Measurements from ENCODE around the gene GPM6B.

GPM6B gene

GRCh38 chrX:13824746-13825145 is 7.9 kb upstream of the GPM6B start:
- no peak for DNase-seq (ENCODE audit: low read depth)

- DNase-seq (ENCODE audit: low read depth): no peak
Measured at GRCh38 chrX:13821738-13822137, 4.8 kb upstream of the GPM6B start.

DNA sequence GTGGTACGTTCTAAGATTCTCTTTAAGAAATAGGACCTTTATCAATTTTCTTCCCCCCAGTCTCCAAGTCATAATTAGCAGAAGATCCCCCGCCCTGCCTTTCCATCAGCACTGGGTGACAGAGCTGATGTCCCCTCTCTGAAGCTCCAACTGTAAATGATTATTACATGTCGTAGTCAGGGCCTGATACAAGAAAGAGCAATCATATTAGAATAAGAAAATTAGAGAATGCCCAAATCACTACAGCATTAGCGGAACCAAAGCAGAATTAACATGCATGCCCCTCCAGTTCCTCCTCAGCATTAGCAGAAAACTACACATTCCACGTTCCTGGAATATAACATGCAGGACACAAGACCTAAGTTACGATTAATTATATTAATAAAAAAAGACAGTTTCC is 717 bp downstream of the GPM6B start:
- no peak for DNase-seq (ENCODE audit: low read depth)

DNA sequence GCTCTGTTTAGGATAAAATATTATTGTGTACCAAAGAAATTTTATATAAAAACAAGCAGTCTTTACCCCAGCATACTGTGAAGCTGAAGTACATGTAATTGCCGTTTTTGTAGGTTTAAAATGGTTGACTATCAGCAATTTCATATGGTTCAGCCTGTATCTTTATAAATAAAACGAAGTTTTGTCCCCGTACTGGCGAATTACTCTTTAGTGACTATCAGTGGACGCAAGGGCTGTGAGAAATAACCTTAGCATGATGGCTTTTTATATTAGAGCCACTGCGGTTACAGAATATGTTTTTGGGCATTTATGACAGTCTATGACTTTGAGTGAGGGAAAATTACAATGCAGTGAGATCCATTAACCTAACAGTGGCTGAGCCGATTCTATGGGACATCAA is 1.2 kb downstream of the GPM6B start:
- DNase-seq (ENCODE audit: low read depth): no peak

- no peak for DNase-seq (ENCODE audit: low read depth)
Measured at GRCh38 chrX:13808865-13809264, 8.0 kb downstream of the GPM6B start.

DNA sequence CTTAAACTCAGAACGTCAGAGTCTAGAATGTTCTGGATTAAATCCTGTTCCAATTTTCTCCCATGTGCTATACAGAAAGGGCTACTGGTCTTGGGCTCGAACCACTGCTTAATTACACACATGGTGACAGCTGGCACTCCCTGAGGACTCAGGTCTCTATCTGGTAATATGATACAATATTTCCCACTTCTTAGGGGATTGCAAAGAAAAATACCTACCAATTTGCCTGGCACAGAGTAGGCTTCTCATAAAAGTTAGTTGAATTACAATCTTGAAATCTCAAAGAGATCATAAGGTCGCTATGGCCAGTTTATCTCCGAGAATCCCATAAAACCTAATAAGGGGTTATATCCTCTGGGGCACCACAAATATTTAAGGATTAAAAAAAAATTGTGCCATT is 8.6 kb downstream of the GPM6B start:
- no peak for DNase-seq (ENCODE audit: low read depth)

DNA sequence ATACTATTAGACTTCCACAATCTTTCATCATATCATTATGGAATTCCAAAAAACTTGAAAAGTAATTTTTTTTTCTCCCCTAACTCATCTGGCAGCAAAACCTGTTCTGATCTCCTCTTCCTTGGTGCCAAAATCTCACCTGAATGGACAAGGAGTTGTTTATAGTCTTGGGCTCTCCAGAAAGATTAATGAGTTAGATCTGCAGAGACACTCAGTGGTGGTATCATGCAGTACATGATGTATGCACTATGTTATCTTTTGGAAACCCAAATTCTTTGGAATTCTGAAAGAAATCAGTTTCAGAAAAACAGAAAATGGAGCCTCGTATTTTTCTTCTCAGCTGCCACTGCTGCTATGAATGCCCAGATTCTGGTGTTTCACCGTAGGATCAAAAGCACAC is 11.7 kb downstream of the GPM6B start:
- DNase-seq (ENCODE audit: low read depth): no peak

DNA sequence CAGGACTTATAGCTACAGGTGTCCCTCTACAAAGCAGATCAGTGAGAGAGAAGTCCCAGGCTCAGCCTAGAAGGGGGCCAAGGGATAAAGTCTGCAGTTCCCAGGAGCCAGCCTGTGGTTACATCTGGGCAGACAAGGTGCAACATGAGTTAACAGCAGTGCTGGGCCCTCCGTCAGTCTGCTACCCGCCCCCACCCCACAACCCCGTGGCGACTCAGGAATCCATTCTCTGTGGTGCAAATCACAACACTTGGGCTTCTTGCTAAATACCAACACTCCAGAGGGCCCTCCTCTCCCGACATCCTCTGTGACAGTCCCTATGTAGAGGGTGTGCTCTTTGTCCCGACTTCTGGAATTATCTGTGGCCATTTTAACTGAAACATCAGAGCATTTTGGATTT is 13.8 kb downstream of the GPM6B start:
- no peak for DNase-seq (ENCODE audit: low read depth)

GRCh38 chrX:13798184-13798583 is 18.7 kb downstream of the GPM6B start:
- DNase-seq (ENCODE audit: low read depth): no peak

DNA sequence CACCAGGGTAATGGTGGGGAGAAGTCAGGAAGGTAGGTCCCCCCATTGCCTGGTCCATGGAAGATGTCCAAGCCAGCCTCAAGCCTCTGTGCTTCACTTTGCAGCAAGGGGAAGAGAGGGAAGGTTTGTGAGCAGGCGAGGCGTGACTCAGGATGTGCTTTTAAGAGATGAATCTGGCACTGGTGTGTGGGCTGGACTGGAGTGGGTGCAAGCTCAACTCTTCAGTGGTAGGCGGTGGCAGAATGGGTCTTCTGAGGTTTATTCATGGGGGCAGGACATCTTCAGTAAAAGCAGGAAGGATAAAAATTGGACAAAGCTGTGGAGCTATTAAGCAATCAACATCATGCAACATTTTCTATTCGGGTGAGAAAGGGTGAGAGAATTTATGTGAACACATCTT is 19.4 kb downstream of the GPM6B start:
- no peak for DNase-seq (ENCODE audit: low read depth)

DNA sequence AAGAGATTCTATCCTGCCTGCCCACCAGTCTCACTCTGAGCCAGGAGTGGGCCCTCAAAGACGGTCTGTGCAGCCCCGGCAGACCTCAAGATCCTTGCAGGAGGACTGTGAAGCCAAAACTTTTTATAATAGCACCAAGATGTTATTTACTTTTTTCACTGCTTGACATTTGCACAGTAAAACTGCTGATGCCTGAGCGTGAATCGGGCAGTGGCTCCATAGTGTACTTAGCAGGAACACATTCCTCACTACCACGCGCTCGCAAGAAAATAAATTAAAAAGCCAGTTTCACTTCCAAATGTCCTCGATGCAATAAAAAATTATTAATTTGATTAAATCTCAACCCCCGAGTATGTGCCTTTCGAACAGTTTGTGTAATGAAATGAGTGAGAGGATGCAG is 22.5 kb downstream of the GPM6B start:
- no peak for DNase-seq (ENCODE audit: low read depth)

DNA sequence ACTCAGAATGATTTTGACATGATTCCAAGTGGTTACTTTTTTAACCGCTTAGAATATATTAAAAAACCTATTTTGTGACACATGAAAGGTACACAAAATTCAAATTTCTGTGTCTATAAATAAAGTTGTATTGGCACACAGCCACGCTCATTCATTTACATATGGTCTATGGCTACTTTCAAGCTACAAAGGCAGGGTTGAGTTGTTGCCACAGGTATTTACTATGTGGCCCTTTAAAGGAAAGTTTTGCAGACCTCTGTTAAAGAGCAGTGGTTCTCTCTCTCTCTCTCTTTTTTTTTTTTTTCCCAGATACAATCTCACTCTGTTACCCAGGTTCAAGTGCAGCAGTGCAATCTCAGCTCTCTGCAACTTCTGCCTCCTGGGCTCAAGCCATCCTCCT is 23.0 kb downstream of the GPM6B start:
- no peak for DNase-seq (ENCODE audit: low read depth)

GRCh38 chrX:13791559-13791958 is 25.3 kb downstream of the GPM6B start:
- no peak for DNase-seq (ENCODE audit: low read depth)

DNA sequence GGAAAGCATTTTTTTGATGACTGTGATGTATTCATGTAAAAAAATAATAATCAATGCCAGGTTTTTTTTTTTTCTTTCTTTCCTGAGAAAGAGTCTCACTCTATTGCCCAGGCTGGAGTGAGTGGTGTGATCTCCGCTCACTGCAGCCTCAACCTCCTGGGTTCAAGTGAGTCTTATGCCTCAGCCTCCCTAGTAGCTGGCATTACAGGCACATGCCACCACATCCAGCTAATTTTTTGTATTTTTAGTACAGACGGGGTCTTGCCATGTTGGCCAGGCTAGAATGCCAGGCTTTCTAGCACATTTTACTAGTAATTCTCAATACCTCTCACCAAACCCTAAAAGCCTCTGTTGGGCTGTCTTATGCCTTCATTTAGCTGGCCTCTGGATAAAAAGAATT is 25.7 kb downstream of the GPM6B start:
- no peak for DNase-seq (ENCODE audit: low read depth)

GRCh38 chrX:13790206-13791131 is 26.4 kb downstream of the GPM6B start:
- no peak for DNase-seq (ENCODE audit: low read depth)

DNA sequence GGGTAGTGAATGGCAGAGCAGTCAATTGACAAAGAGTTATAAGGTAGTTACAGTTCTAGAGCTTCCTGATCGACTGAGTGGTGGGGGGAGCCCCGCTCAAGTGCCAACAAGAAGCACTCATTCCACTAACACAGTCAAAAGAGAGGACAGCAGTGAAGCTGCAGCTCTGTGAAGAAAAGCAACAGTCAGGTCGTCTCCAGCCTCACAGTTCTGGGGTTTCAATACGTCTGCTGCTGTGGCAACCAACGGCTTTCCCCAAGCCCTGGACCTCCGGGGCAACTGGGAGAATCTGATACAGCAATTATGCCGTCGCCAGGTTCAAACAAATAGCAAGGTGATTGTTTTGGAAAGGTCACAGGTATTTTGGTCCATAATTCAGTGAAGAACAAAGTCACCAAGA is 30.8 kb downstream of the GPM6B start:
- no peak for DNase-seq (ENCODE audit: low read depth)

DNA sequence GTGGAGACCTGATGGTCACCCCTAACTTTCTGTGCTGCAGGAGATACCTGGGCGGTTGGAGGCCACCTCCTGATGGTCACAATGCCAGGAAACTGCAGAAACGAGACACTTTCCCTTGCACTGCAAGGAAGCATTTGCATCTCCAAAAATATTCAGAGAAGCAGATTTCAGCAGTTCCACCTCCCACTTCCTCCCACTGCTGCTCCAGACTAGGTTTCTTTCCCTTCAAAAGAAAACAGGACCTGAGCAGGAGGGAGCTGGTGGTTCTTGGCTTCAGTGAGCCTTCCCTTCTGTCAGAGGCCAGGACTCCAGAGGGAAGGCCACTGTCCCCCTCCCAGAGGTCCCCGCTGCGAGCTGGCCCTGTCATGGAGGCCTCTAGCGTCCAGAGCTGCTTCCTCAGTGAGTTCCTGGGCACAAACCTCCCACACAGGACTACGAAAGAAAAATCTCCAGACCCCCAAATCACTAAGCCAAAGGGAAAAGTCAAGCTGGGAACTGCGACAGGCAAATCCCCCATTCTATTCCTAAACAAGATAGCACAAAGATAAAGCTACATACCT is 35.9 kb downstream of the GPM6B start:
- DNase-seq (ENCODE audit: low read depth): no peak

GRCh38 chrX:13778916-13779315 is 38.0 kb downstream of the GPM6B start:
- DNase-seq (ENCODE audit: low read depth): no peak

DNA sequence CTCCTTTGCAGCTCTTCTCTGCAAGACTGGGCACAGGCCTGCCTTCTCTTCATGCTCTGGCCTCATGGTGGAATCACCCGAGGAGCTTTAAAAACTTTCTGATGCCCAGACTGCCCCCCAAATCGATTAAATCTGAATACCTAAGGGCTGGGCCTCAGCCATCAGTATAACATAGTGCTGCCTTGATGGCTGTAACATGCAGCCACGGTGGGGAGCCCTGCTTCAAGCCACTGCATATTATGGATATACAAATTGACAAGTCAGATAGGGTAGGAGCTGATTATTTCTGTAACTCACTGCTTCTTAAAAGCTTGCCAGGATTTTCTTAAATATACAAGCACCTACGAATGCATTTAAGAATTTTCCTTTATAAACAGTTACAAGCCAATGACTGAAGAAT is 40.5 kb downstream of the GPM6B start:
- DNase-seq (ENCODE audit: low read depth): no peak

- DNase-seq (ENCODE audit: low read depth): no peak
Measured at GRCh38 chrX:13775837-13776236, 41.1 kb downstream of the GPM6B start.

DNA sequence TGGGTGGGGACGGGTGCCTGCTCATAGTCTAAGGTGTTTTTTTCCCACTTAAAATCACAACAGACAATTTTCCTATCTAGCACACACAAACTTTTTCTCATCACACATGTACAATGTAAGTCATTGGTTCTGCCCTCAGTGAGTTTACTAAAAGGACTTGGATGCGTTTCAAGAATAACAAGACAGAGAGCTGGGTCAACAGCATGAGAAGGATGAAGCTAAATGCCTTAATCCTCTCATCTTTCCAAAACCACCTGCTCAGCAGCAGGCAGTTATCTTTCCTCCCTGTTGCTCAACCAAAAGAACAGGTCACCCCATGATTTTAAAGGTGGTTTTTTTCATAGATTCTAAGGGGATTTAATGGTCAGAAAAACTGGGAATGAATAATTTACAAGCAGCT is 42.2 kb downstream of the GPM6B start:
- DNase-seq (ENCODE audit: low read depth): no peak

GRCh38 chrX:13770013-13770535 is 46.8 kb downstream of the GPM6B start:
- DNase-seq (ENCODE audit: low read depth): no peak

- no peak for DNase-seq (ENCODE audit: low read depth)
Measured at GRCh38 chrX:13768939-13769338, 48.0 kb downstream of the GPM6B start.

GRCh38 chrX:13764765-13765164 is 52.1 kb downstream of the GPM6B start:
- no peak for DNase-seq (ENCODE audit: low read depth)
